ENCODE data around the gene TCEA3. TPM values are rescaled to one million over a fixed set of nuclear protein-coding genes. Genes with fewer than 3 reads are reported as not detected.

TCEA3 gene
- total RNA-seq, 1 donor from 2014 or later: not detected

DNA sequence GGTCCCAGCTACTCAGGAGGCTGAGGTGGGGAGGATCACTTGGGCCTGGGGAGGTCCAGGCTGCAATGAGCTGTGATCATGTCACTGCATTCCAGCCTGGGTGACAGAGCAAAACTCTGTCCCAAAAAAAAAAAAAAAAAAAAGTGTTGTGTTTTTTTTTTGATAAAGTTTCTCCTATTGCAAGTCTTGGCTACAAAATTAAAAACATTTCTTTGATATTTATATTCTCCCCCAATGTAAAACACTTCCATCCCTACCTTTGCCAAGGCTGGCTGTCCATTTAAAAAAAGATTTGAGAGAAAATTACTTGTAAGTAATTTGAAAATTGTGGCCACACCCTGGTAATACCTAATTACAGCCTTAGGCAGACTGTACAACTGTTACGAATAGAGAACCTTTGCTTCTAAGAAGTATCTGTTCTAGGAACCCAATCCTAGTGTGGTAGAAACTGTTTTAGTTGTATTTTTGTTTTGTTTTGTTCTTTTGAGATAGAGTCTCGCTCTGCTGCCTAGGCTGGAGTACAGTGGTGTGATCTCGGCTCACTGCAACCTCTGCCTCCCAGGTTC lies 66.2 kb downstream of the TCEA3 start:
- H3K9me3 Mint-ChIP-seq: peaks cover 32% of the 10 kb centered on the region

DNA sequence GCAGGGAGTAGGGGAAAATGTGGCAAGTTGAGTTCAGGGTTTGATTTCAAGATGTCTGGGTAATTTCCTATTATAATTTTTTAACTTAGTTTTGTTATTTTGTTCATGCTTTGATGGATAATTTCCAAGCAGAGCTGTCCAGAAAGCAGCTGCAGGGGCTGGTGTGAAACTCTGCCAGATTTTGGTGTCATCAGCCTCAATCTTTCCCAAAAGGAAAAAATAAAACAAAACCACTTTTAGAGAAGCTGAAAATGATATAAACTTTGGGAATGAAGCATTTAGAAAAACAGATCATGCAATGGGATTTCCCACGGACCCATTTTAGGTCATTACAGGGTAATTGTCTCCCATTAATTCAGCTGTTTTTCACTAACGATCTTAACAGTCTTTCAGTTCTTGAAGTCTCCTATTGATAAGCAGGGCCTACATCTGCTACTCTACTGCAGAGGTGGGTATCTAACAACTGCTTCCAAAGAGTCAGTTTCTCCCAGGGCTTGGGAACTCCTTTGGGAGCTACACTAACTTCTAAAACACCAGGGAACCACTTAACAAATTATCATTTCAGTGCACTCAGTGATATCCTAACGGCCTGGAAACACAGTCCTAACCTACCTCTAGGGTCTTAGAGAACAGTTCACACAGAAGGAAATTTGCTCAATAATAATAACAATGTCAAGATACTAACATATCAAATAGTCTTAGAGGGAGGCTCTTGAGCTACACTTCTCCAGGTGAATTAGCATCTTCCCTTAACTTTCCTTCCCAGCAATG lies 67.2 kb downstream of the TCEA3 start:
- H3K9me3 Mint-ChIP-seq: peaks cover 26% of the 10 kb centered on the region
- ATAC-seq (ENCODE audit: low read depth) (no peak), DNase-seq (no peak)
- H3K4me3 Mint-ChIP-seq: no peak overlapping the region
- no peaks in the 10 kb centered on the region for H3K27me3 Mint-ChIP-seq
- intact Hi-C loops (cut with micrococcal nuclease): no loop called here
- H3K36me3 Mint-ChIP-seq (ENCODE audit: low read depth): peaks cover 32% of the 10 kb centered on the region
- CTCF ChIA-PET: interaction anchor here (0.6 kb wide), 1 partner anchor 184 kb away, joined by 3 read pairs; no protein-coding TSS in a partner anchor
- H3K27ac Mint-ChIP-seq: no peak overlapping the region
- POLR2A ChIA-PET: interaction anchor here (1.3 kb wide), 2 partner anchors 11 to 13 kb away, joined by 5 read pairs; partner anchors contain the start of gene HNRNPR
- TF ChIP-seq, protein P1, sequence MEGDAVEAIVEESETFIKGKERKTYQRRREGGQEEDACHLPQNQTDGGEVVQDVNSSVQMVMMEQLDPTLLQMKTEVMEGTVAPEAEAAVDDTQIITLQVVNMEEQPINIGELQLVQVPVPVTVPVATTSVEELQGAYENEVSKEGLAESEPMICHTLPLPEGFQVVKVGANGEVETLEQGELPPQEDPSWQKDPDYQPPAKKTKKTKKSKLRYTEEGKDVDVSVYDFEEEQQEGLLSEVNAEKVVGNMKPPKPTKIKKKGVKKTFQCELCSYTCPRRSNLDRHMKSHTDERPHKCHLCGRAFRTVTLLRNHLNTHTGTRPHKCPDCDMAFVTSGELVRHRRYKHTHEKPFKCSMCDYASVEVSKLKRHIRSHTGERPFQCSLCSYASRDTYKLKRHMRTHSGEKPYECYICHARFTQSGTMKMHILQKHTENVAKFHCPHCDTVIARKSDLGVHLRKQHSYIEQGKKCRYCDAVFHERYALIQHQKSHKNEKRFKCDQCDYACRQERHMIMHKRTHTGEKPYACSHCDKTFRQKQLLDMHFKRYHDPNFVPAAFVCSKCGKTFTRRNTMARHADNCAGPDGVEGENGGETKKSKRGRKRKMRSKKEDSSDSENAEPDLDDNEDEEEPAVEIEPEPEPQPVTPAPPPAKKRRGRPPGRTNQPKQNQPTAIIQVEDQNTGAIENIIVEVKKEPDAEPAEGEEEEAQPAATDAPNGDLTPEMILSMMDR (IDR thresholded peaks at IDR 0.05): no peak
- no peaks in the 10 kb centered on the region for H3K4me1 Mint-ChIP-seq

More for the DNA sequence above, 66.2 kb downstream of the TCEA3 start:
- TF ChIP-seq, protein P1 (IDR thresholded peaks at IDR 0.05): no peak
- DNase-seq (no peak), ATAC-seq (ENCODE audit: low read depth) (no peak)
- Mint-ChIP-seq H3K27me3 (no peaks in the 10 kb centered on the region), H3K4me3 (no peak overlapping the region), H3K27ac (no peak overlapping the region), H3K4me1 (no peaks in the 10 kb centered on the region), H3K36me3 (ENCODE audit: low read depth) (peaks cover 41% of the 10 kb centered on the region)
- POLR2A ChIA-PET: interaction anchor here (0.6 to 1.3 kb wide), 2 partner anchors 10 to 99 kb away, joined by 4 to 5 read pairs; no protein-coding TSS in a partner anchor
- CTCF ChIA-PET: no interaction called here
- intact Hi-C loops (cut with micrococcal nuclease): no loop called here

DNA sequence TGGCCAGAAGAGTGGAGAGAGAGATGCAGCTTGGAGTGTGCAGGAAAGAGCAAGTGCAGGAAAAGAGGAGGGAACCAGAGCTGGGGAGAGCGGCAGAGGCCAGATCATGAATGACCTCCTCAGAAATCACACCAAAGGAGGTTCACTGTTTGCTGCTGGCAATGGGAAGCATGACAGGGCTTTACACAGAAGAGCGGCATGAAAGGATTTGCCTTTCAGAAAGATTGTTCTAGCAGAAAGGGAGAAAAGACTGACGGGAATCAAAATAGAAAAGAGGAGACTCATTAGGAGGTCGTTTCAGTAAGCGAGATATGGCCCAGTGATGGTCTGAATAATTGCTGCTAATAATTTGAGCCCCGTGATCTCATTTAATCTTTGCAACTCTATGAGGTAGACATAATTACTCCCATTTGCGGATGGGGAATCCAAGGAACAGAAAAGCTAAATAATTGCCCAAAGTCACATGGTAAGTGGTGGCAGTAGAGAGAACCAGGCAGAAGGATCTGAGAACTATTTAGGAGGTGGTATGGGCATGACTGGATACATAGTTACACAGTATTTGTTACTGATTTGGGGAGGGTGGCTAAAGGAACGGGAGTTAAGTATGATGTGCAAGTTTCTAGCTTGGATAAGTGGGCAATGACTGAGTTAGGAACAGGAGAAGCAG lies 67.9 kb downstream of the TCEA3 start:
- H3K27me3 Mint-ChIP-seq: no peaks in the 10 kb centered on the region
- ATAC-seq (ENCODE audit: low read depth) (no peak), DNase-seq (no peak)
- H3K36me3 Mint-ChIP-seq (ENCODE audit: low read depth): peaks cover 24% of the 10 kb centered on the region
- H3K27ac Mint-ChIP-seq: no peak overlapping the region
- no peaks in the 10 kb centered on the region for H3K4me1 Mint-ChIP-seq
- H3K9me3 Mint-ChIP-seq: peaks cover 22% of the 10 kb centered on the region
- intact Hi-C loops (cut with micrococcal nuclease): no loop called here
- TF ChIP-seq, protein P1 (IDR thresholded peaks at IDR 0.05): no peak
- no peak overlapping the region for H3K4me3 Mint-ChIP-seq
- ChIA-PET POLR2A (interaction anchor here (1.3 kb wide), 2 partner anchors 12 kb away, joined by 5 read pairs; partner anchors contain the start of gene HNRNPR), CTCF (no interaction called here)

DNA sequence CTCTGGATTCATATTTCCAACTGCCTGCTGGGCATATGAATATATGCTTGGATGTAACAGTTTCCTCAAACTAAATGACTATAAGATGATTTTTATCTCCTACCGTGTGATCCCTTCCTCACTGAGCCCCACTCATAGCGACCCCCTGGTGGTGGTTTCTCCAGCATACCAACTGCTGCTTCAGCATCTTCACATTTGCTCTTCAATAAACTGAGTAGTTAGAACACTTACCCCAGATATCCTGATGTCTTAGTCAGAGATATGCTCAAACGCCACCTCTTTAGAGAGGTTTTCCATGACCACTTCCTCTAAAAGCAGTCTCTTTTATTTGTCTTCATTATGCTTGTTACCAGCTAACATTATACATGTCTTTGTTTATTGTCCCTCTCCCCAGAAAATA lies 70.3 kb downstream of the TCEA3 start:
- DNase-seq (no peak), ATAC-seq (ENCODE audit: low read depth) (no peak)
- intact Hi-C loops (cut with micrococcal nuclease): no loop called here
- H3K36me3 Mint-ChIP-seq (ENCODE audit: low read depth): peaks cover 3% of the 10 kb centered on the region
- no peaks in the 10 kb centered on the region for H3K27me3 Mint-ChIP-seq
- no peak overlapping the region for H3K27ac Mint-ChIP-seq
- CTCF ChIA-PET: no interaction called here
- TF ChIP-seq, protein P1 (IDR thresholded peaks at IDR 0.05): no peak
- POLR2A ChIA-PET: interaction anchor here (1.0 kb wide), 1 partner anchor 10 kb away, joined by 6 read pairs; the partner anchor contains the start of gene HNRNPR
- H3K4me3 Mint-ChIP-seq: no peak overlapping the region
- H3K9me3 Mint-ChIP-seq: peaks cover 4% of the 10 kb centered on the region
- H3K4me1 Mint-ChIP-seq: no peaks in the 10 kb centered on the region

Measured in activated B cell treated with CpG ODN at 0.5 μM for 24 hours (primary cell).